Kidney capillary endothelial cell (primary cell): ENCODE data around the gene SMIM14.
"Not testable (repeated sequence)": the region's sequence is repeated elsewhere in the genome, so short reads cannot be mapped to it uniquely, and the experiment has no call there.

Experiments used
- DNase-seq: peaks from one replicate; pipeline ENCODE4 v3.0.0-alpha.2; 2018; ENCODE audit warnings: low spot score

Gene SMIM14

DNA sequence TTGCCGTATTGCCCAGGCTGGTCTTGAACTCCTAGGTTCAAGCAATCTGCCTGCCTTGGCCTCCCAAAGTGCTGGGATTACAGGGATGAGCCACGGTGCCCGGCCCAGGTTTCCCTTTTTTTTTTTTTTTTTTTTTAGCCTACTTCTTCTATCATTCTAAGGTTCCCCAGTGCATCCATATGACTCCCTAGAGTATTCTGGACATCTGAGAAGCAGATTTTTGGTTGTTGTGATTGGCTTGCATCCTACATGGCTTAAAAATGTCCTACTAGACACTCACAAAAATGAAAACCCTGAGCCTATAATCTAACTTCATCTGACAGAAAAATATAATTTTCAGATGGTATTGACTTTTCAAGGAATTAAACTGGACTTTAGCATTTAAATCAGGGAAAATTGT, 41.7 kb downstream of the SMIM14 start:
- no peak for DNase-seq

DNA sequence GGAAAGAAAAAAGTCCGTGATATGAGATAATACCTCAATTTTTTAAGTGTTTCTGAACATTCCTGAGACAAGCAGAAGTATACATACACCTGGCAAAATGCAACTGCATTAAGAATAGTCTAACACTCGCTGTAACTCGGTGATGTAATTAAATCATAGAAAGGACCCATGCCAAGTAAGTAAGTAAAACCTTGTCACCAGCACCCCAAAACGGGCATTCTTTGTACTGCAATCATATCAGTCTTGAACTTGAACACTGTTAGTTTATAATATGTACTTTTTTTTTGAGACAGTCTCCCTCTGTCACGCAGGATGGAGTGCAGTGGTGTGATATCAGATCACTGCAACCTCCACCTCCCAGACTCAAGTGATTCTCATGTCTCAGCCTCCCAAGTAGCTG, 47.4 kb downstream of the SMIM14 start:
- DNase-seq = no peak

DNA sequence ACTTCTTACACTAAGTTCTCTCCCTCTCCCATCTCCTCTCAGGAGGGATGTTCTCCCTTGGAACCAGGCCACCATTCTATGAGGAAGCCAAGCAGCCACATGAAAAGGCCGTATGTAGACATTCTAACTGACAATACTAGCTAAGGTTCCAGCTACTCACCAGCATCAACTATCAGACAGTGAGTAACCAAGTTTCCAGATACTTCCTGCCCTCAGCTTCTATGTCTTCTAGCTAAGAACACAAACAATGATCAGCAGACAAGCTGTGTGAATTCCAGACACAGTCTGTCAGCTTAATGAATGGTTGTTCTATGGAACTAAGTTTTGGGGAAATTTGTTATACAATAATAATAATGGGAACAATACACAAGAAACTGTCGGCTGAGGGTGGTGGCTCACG, 50.8 kb downstream of the SMIM14 start:
- DNase-seq = peak; percentile 57

DNA sequence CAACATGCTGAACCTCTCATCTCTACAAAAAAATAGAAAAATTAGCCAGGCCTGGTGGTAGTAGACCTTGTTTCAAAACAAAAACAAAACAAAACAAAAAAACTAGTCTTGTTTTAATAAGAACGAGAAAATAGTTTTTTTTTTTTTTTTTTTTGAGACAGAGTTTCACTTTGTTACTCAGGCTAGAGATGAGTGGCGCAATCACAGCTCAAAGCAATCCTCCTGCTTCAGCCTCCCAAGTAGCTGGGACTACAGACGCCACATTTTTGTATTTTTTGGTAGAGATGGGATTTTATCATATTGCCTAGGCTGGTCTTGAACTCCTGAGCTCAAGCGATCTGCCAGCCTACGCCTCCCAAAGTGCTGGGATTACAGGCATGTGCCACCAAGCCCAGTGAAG, 63.7 kb downstream of the SMIM14 start:
- DNase-seq = no peak

DNA sequence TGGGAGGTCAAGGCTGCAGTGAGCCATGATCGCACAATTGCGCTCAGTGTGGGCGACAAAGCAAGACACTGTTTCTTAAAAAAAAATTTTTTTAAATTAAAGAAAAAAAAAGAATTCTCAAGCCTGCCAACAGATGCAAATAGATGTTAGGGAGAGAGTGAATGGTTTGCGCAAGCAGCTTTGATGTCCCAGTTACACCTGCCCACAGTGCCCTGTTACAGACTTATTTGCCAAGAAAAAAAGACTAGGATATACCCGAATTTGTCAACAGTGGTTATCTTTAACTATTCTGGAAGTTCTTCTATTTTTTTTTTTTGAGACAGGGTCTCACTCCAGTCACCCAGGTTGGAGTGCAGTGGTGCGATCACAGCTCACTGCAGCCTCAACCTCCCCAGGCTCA, 67.2 kb downstream of the SMIM14 start:
- DNase-seq = no peak

DNA sequence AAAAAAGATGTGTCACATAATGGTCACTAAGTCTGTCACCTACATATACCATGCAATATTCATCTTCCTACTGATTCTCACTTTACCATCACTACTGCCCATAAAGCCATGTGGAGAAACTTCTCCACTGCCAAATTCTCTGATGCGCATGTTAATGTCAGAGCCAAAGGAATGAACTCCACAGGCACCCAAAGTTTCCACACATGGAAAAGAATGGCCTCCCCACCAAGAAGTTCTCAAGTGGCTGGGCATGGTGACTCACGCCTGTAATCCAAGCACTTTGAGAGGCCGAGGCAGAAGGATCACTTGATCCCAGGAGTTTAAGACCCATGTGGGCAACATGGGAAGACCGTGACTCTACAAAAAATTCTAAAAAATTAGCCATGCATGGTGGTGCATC, 67.6 kb downstream of the SMIM14 start:
- no peak for DNase-seq

DNA sequence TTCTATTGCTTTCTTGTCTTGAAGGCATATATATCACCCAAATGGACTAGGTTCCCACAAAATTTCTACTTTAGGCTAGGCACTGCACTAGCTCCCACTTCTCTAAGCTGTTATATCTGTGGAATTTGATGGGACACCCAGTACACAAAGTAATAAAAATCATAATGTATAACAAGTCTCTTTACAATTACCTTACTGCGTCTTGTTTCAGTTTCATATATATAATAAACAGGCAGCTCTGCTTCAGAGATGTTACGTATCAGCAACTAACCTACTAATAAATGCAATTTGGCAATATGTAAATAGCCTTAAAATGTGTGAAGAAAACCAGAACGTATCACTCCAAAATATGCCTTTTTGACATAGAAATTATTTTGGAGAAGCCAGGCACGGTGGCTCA, 69.5 kb downstream of the SMIM14 start:
- no peak for DNase-seq

DNA sequence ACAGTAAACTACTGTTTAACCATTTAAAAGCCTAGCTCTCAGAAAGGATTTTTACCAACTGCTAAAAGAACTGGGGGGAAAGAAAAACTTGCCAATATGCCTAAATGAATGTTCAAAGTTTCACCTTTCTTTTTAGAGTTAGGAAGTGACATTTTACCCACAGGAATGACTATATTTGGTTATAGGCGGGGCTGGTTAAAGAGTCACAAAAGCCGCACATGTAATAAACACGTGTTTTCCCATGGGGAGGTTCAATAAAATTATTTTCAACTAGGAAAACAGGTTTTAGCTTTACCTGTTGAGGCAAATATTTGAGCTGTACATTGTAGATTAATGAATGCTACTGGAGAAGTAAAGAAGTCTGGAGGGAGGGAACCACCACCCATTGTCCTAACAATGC, 69.9 kb downstream of the SMIM14 start:
- DNase-seq = no peak

DNA sequence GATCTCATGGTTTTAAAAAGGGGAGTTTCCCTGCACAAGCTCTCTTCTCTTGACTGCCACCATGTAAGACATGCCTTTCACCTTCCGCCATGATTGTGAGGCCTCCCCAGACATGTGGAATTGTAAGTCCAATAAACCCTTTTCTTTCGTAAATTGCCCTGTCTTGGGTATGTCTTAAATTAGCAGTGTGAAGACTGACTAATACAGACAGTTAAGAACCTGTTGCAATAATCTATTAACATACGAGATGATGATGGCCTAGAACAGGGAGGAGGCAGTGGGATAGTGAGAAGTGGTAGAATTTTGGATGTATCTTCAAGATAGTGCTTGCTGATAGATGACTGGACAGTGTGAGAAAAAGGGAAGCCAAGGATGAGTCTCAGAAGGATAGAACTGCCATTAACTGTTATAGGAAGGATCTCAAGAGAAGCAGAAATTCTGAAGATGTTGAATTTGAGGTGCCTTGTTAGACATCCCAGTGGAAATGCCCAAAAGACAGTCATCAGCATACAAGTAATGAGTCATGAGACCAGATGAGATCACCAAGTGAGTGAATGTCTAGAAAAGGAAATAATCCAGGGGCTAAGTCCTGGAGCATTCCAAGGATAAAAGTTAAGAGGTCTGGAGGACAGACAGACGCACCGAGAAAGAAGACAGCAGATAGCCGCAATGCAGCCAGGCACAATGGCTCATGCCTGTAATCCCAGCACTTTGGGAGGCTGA, 72.6 kb downstream of the SMIM14 start:
- peak; percentile 50 for DNase-seq

DNA sequence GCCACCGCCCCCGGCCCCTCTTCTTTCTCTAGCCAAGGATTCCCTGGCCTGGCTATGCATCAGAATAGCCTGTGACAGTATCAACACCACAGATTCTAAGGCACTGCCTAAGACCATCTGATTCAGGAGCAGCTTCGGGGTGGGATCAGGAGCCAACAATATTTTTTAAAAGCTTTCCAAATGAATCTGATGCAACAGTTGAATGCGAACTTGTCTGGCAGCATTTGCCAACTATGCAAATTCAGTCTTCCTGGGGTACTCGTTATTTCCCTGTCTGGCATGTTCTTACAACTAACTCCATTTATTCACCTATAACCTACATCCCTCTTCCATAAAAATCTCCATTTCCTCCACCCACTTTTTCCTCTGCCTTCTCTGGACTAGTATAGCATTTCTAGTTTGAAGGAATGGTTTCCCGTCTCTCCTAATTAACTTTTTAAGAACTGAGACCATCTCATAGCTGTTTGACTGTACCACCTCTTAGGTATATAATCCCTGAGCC, 75.3 kb downstream of the SMIM14 start:
- no peak for DNase-seq

DNA sequence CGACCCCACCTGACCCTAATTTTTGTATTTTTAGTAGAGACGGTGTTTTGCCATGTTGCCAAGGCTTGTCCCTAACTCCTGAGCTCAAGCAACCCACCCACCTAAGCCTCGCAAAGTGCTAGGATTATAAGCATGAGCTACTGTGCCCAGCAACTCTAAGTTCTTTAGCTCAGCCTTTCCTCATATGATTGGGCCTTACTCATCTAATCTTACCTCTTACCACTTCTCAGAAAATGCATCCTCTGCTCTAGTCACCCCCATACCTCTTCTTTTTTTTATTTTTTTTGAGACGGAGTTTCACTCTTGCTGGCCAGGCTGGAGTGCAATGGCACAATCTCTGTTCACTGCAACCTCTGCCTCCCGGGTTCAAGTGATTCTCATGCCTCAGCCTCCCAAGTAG, 75.9 kb downstream of the SMIM14 start:
- no peak for DNase-seq

DNA sequence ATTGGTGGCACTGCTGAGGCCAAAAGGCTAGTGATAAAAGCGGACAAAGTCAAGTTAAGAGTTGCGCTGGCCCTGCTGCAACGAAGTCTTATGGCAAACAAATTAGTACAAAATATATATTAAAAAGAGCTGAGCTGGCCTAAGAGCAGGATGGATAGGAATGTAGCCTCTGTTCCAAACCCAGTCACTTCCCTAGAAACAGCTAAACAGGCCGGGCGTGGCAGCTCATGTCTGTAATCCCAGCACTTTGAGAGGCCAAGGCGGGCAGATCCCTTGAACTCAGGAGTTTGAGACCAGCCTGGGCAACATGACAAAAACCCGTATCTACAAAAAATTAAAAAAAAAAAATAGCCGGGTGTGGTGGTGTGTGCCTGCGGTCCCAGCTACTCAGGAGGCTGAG, 79.0 kb downstream of the SMIM14 start:
- DNase-seq = no peak

DNA sequence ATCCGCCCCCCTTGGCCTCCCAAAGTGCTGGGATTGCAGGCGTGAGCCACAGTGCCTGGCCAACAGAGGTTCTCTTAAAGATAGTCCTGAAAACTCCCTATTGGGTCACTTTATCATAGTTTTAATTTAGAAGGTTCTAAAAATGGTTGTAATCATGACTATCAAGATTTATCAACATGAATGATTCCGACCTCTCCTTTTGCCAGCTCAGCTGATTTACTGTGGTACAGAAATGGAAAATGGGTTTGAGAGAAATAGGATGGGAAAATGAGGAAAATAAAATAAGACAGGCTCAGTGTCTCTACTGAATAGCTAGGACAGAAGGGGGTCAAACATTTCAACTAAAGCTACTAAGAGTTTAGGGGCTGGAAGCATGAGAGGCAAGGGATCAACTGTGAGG, 83.2 kb downstream of the SMIM14 start:
- no peak for DNase-seq

DNA sequence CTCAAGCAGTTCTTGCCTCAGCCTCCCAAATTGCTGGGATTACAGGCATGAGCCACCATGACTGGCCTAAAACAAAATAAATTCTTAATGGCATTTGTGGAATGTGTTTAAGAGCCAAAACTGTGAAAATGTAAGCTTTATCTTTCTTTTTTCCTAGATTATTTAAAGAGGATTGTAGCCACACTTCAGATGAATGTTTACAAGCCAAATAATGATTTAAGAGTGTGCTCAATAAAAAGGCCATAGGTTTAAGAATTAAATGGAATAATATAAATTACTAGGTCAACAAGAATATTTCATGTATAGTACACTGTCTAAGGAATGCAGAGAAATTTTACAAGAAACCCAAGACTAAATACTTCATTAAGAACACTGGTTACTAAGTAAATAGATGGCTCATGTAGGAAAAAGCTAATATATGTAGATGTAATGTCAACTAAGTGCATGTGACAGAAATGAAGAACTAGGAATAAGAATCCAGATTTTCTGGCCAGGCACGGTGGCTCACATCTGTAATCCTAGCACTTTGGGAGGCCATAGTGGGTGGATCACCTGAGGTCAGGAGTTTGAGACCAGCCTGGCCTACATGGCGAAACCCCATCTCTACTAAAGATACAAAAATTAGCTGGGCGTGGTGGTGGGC, 90.1 kb downstream of the SMIM14 start:
- no peak for DNase-seq

DNA sequence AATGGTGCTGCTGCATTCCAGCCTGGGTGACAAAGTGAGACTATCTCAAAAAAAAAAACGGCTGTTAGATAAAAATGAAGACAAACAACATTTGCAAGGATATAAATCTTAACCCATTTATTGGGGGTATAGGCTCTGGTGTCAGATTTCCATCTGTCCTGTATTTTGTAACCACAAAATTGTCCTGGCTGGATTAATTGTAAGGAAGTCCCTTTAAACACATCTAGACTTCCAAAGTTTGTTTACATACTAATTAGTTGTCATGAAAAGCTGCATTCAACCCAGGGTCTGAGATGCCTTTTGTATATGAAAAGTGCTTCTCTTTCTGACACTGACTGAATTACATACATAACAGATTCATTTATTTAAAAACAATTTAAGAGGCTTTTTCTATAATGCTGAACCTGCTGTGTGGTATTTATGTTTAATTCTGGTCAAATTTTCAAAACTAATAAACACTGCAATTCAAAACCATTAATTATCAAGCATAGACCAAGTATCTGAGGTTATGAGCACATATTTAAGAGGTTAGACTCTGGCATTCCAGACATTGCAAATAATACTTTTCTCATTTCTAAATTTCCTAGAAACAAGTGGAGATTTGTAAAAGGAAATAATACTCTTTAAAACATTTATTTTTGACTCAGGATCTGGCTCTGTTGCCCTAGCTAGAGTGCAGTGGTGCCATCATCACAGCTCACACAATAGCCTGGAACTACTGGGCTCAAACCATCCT, 93.9 kb downstream of the SMIM14 start:
- no peak for DNase-seq

DNA sequence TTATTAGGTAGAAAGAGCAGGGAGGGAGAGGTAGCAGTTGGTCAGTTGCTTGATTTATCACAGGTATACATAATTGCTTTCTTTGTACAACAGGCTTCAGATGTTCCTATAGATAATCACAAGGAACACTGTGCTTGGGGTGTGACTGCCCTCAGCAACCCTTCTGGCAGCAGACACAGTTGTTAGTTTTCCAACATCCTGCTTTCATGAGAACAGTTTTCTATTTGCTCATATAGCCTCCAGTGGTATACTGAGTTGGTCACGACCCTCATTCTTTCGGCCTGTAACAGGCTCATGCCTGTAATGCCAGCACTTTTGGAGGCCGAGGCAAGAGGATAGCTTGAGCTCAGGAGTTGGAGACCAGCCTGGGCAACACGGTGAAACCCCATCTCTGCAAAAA, 94.6 kb downstream of the SMIM14 start:
- DNase-seq = not testable (repeated sequence)

DNA sequence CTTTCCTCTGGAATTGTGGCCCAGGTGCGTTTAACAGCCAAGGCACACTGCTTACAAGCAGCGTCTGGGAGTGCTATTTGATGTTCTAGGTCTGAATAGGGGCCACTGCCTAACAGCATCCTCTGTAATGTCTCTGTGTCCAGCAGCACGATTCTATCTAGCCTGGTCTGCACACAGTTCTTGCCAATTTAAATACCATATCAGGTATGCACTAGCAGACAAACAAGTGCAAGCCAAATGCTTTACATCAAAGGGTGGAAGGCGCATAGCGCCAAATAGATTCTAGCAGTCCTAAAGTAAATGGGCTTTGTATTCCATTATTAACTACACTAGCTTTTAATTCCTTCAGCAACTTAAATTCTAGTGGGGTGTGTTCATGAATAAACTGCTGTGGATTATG, 95.6 kb downstream of the SMIM14 start:
- no peak for DNase-seq

DNA sequence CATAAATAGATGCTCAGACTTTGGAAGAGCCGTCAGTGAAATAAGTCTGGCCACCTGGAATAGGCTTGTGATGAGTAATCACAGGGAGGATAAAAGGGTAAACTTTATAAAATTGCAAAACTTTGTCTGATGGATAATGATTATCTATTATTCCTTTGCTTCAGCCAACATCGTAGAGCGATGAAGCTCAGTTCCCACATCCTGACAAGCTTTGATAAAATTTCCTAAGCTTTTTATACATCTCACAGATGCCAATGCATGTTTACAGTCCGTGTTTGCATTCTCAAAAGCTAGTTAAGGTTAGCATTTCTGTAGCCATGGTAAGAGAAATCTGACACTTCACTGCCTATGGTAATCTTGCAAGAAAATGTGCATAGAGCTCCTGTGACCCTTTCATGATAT, 96.1 kb downstream of the SMIM14 start:
- DNase-seq = no peak

DNA sequence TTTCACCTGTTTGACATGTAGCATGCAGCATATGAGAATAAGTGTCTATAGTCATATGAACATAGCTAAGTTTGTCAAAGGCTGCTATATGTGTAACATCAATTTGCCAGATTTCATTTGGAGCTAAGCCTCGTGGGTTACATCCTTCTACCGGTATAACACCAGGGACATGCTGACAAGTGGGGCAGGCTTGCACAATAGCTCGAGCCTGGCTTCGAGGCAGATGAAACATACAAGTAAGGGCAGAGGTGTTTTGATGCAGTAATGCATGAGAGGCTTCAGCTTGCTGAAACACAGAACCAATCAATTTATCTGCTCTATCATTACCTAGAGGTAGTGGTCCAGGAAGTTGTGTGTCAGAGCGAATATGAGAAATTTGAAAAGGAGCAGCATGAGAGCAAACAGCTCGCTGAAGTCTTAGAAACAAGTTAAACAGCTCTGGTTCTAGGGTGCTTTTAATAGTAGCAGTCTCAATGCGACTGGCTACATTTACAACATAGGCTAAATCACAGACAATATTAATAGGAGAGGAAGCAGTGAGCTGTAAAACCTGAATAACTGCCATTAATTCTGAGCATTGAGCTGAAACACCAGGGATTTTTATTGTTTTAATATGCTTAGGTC, 96.6 kb downstream of the SMIM14 start:
- DNase-seq = no peak

DNA sequence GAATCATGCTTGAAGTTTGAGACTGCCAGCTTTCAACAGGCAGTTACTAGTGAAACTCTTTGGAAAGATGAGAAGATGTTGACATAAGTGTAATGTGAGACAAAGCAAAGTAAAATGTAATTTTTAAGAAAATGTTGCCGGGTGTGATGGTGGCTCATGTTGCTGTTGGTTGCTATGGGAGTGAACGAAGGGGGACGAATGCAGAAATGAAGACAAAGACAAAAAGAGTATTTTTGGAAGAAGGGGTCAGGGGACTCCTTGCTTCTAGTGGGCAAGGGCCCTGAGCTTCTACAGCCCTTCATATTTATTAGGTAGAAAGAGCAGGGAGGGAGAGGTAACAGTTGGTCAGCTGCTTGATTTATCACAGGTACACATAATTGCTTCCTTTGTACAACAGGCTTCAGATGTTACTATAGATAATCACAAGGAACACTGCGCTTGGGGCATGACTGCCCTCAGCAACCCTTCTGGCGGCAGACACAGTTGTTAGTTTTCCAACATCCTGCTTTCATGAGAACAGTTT, 99.5 kb downstream of the SMIM14 start:
- DNase-seq = no peak

DNA sequence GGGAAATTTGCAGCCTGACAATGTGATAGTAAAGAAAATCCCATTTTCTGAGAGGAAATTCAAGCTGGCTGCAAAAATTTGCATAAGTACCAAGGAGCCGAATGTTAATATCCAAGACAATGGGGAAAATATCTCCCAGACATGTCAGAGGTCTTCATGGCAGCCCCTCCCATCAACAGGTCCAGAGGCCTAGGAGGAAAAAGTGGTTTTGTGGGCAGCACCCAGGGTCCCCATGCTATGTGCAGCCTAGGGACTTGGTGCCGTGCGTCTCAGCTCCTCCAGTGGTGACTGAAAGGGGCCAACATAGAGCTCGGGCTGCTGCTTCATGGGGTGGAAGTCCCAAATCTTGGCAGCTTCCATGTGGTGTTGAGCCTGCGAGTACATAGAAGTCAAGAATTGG, 105.1 kb downstream of the SMIM14 start:
- no peak for DNase-seq

DNA sequence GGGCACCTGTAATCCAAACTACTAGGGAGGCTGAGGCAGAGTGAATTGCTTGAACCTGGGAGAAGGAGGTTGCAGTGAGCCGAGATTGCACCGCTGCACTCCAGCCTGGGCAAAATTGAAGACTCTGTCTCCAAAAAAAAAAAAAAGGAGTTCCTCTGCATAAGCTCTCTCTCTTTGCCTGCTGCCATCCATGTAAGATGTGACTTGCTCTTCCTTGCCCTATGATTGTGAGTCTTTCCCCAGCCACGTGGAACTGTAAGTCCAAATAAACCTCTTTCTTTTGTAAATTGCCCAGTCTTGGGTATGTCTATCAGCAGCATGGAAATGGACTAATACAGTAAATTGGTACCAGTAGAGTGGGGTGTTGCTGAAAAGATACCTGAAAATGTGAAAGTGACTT, 106.4 kb downstream of the SMIM14 start:
- DNase-seq = not testable (repeated sequence)

DNA sequence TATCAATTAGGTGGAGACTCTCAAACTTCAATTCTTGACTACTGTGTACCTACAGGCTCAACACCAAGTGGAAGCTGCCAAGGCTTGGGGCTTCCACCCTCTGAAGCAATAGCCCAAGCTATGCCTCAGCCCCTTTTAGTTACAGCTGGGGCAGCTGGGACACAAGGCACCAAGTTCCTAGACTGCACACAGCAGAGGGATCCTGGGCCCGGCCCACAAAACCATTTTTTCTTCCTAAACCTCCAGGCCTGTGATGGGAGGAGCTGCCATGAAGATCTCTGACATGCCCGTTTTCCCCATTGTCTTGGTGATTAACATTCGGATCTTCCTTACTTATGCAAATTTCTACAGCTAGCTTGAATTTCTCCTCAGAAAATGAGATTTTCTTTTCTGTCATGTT, 108.0 kb downstream of the SMIM14 start:
- no peak for DNase-seq
